Measurements from ENCODE around the gene GLI3. TPM values are rescaled to one million over a fixed set of nuclear protein-coding genes. Genes with fewer than 3 reads are reported as not detected.
A peak's percentile ranks its signal among the peaks of the same experiment; 100 is the strongest.

Gene GLI3
- total RNA-seq, 1 donor from 2014 or later, result 32.0 TPM

- Mint-ChIP-seq H3K27me3 (ENCODE audit: insufficient read depth, low read depth) (peaks cover 2% of the 10 kb centered on the region), H3K9me3 (no peaks in the 10 kb centered on the region), H3K27ac (no peak overlapping the region), H3K4me3 (no peak overlapping the region), H3K36me3 (peaks cover 62% of the 10 kb centered on the region), H3K4me1 (peaks cover 3% of the 10 kb centered on the region)
- Histone ChIP-seq H3K79me2 (ENCODE audit: low read depth) (peaks cover 5% of the 10 kb centered on the region), H3K27me3 (no peaks in the 10 kb centered on the region), H3K4me3 (no peak overlapping the region), H3F3A (ENCODE audit: low read depth) (peaks cover 9% of the 10 kb centered on the region), H4K20me1 (ENCODE audit: low read depth) (peaks cover 24% of the 10 kb centered on the region), H3K27ac (no peak overlapping the region), H3K36me3 (peaks cover 24% of the 10 kb centered on the region), H3K9me3 (ENCODE audit: low read depth) (no peaks in the 10 kb centered on the region), H2AFZ (replicated peaks) (no peak overlapping the region), H3K4me1 (no peaks in the 10 kb centered on the region), H3K9ac (no peak overlapping the region), H3K4me2 (no peak overlapping the region)
- no peak for TF ChIP-seq CTCF (IDR thresholded peaks at IDR 0.05)
- DNase-seq (ENCODE audit: low spot score), result no peak
Observed at GRCh38 chr7:42035210-42035609, 201.8 kb downstream of the GLI3 start.

- H3K4me1 Mint-ChIP-seq, result peaks cover 16% of the 10 kb centered on the region
- H2AFZ ChIP-seq (replicated peaks), result no peak overlapping the region
- no peaks in the 10 kb centered on the region for H3K27me3 ChIP-seq
- H3K79me2 ChIP-seq (ENCODE audit: low read depth), result peaks cover 6% of the 10 kb centered on the region
- no peak overlapping the region for H3K4me3 Mint-ChIP-seq
- H3F3A ChIP-seq (ENCODE audit: low read depth), result peaks cover 12% of the 10 kb centered on the region
- no peaks in the 10 kb centered on the region for H3K4me1 ChIP-seq
- no peaks in the 10 kb centered on the region for H3K9me3 Mint-ChIP-seq
- no peak for DNase-seq (ENCODE audit: low spot score)
- H3K27me3 Mint-ChIP-seq (ENCODE audit: insufficient read depth, low read depth), result peaks cover 4% of the 10 kb centered on the region
- peak overlapping the region; percentile 36 for H3K27ac Mint-ChIP-seq
- H3K4me3 ChIP-seq, result no peak overlapping the region
- H3K9ac ChIP-seq, result no peak overlapping the region
- peaks cover 13% of the 10 kb centered on the region for H3K36me3 ChIP-seq
- no peak for TF ChIP-seq EZH2 (IDR thresholded peaks at IDR 0.05)
- no peak for TF ChIP-seq CTCF (IDR thresholded peaks at IDR 0.05)
- TF ChIP-seq EZH2phosphoT487 (IDR thresholded peaks at IDR 0.05), result no peak
- no peak overlapping the region for H3K4me2 ChIP-seq
- H3K27ac ChIP-seq, result no peak overlapping the region
- peaks cover 63% of the 10 kb centered on the region for H3K36me3 Mint-ChIP-seq
- H4K20me1 ChIP-seq (ENCODE audit: low read depth), result peaks cover 39% of the 10 kb centered on the region
- no peaks in the 10 kb centered on the region for H3K9me3 ChIP-seq (ENCODE audit: low read depth)
Observed at GRCh38 chr7:42033480-42033879, 203.5 kb downstream of the GLI3 start.

- H3K27me3 Mint-ChIP-seq (ENCODE audit: insufficient read depth, low read depth), result peaks cover 4% of the 10 kb centered on the region
- no peaks in the 10 kb centered on the region for H3K4me1 ChIP-seq
- no peak overlapping the region for H3K27ac ChIP-seq
- peak overlapping the region; percentile 65 for H3K27ac Mint-ChIP-seq
- no peak overlapping the region for H3K4me3 ChIP-seq
- no peak overlapping the region for H2AFZ ChIP-seq (replicated peaks)
- peaks cover 24% of the 10 kb centered on the region for H3K36me3 ChIP-seq
- peaks cover 15% of the 10 kb centered on the region for H3F3A ChIP-seq (ENCODE audit: low read depth)
- no peak for DNase-seq (ENCODE audit: low spot score)
- H3K4me1 Mint-ChIP-seq, result peaks cover 46% of the 10 kb centered on the region
- peaks cover 59% of the 10 kb centered on the region for H4K20me1 ChIP-seq (ENCODE audit: low read depth)
- no peak overlapping the region for H3K4me2 ChIP-seq
- no peaks in the 10 kb centered on the region for H3K27me3 ChIP-seq
- no peaks in the 10 kb centered on the region for H3K9me3 Mint-ChIP-seq
- H3K36me3 Mint-ChIP-seq, result peaks cover 66% of the 10 kb centered on the region
- peaks cover 16% of the 10 kb centered on the region for H3K79me2 ChIP-seq (ENCODE audit: low read depth)
- no peak overlapping the region for H3K4me3 Mint-ChIP-seq
- TF ChIP-seq CTCF (IDR thresholded peaks at IDR 0.05) (no peak), EZH2phosphoT487 (IDR thresholded peaks at IDR 0.05) (no peak), EZH2 (IDR thresholded peaks at IDR 0.05) (no peak)
- H3K9ac ChIP-seq, result no peak overlapping the region
- H3K9me3 ChIP-seq (ENCODE audit: low read depth), result no peaks in the 10 kb centered on the region
Observed at GRCh38 chr7:42029405-42029804, 207.6 kb downstream of the GLI3 start.

Data from neural progenitor cell (in vitro differentiated cells).